Hematopoietic multipotent progenitor cell treated with erythropoietin and hydrocortisone succinate and interleukin-3 and kit ligand, for 4 days (in vitro differentiated cells): ENCODE data around the gene PLXNB3.
A peak's percentile ranks its signal among the peaks of the same experiment; 100 is the strongest.

Source experiments
- DNase-seq: peaks from one replicate; pipeline ENCODE4 v3.0.0-alpha.2; 2015

Gene PLXNB3

DNA sequence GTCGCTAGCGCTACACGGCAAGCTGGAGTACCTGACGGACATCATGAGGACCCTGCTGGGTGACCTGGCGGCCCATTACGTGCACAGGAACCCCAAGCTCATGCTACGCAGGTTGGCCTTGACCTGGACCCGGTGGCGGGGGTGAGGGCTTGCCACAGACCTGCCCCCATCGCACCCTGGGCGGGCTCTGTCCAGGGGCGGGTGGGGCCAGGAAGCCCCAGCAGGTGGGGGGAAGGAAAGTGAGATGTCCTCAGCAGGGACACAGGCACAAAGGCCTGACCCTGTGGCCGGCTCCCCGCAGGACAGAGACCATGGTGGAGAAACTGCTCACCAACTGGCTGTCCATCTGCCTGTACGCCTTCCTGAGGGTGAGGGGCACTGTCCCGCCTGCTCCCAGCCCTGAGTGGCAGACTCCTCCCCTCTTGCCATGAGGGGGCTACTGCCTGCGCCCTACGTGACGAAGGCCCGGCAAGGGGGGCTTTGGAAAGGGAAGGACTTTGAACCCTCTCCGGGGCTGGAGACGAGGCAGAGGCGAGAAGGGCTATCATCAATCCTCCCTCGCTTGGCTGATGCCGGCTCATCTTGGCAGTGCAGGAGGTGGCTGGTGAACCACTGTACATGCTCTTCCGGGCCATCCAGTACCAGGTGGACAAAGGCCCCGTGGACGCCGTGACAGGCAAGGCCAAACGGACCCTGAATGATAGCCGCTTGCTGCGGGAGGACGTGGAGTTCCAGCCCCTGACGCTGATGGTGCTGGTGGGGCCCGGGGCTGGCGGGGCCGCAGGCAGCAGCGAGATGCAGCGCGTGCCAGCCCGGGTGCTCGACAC is 11.5 kb downstream of the PLXNB3 start:
- DNase-seq, result no peak

DNA sequence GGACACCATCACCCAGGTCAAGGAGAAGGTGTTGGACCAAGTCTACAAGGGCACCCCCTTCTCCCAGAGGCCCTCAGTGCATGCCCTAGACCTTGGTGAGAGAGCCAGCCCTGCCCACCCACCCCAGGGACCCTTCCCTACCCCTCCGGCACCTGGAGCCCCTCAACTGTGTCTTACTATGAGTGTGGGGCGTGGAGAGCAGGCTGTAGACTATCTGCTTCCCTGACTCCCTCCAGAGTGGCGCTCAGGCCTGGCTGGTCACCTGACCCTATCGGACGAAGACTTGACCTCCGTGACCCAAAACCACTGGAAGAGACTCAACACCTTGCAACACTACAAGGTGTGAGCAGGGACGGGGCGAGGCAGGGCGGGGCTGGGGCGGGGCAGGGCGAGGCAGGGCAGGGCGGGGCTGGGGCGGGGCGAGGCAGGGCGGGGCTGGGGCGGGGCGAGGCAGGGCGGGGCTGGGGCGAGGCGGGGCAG is 12.1 kb downstream of the PLXNB3 start:
- DNase-seq, result no peak

DNA sequence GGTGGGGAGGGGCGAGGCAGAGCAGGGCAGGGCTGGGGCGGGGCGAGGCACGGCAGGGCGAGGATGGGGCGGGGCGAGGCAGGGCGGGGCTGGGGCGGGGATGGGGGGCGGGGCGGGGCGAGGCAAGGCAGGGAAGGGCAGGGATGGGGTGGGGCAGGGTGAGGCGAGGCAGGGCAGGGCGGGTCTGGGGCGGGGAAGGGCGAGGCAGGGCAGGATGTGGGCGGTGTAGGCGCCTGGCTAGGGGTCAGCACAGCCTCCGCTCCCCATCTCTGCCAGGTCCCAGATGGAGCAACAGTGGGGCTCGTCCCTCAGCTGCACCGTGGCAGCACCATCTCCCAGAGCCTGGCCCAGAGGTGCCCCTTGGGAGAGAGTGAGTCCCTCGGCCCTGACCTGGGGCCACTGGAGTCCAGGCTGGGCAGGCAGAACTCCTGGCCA is 12.6 kb downstream of the PLXNB3 start:
- DNase-seq, result peak; percentile 49

DNA sequence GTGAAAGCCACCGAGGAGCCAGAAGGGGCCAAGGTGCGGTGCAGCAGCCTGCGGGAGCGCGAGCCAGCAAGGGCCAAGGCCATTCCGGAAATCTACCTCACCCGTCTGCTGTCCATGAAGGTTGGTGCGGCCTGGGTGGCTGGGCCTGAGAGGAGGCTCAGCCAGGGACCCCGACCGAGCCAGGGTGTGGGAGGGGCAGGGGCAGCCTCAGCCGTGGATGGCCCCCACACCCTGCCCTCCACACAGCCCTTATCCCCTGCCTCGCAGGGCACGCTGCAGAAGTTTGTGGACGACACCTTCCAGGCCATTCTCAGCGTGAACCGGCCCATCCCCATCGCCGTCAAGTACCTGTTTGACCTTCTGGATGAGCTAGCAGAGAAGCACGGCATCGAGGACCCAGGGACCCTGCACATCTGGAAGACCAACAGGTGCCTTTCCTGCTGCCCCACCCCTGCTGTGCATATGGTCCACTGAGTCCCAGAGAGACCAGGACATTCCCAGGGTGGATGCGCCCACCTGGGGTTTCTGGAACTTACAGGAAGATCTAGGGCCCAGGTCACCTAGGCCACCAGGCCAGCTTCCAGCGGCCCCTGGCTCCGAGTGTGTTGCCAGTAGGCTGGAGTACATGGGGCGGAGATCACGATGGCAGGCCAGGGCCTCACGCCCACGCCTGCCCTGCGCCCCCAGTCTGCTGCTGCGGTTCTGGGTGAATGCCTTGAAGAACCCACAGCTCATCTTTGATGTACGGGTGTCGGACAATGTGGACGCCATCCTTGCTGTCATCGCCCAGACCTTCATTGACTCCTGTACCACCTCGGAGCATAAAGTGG is 13.4 kb downstream of the PLXNB3 start:
- no peak for DNase-seq

DNA sequence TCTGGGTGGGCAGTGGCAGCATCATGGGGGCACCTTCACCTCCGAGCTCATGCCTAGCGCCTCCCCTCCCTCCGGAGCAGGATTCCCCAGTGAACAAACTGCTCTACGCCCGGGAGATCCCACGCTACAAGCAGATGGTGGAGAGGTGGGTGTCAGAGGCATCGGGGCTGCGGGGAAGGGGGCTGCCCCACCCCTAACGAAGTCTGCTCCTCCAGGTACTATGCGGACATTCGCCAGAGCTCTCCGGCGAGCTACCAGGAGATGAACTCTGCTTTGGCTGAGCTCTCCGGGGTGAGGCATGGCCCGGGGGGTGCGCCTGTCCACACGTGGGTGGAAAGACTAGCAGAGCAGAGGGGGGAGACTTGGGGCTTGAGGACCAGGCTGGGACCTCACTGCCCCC is 14.1 kb downstream of the PLXNB3 start:
- no peak for DNase-seq

DNA sequence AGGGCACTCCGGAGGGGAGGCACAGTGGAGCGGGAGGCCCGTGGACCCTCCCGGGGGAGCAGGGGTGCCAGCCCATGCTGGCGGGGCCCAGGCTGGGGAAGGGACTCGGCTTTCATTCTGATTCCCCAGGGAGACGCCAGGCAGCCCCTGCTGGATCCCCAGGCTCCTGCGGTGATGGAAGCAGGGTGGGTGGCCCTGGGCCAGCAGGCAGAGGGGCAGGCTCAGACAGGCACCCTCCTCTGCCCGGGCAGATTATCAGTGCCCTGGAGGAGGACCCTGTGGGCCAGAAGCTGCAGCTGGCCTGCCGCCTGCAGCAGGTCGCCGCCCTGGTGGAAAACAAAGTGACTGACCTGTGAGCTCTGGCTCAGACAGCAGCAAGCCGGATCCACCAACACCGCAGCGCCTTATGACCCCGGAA is 14.6 kb downstream of the PLXNB3 start:
- peak; percentile 52 for DNase-seq

DNA sequence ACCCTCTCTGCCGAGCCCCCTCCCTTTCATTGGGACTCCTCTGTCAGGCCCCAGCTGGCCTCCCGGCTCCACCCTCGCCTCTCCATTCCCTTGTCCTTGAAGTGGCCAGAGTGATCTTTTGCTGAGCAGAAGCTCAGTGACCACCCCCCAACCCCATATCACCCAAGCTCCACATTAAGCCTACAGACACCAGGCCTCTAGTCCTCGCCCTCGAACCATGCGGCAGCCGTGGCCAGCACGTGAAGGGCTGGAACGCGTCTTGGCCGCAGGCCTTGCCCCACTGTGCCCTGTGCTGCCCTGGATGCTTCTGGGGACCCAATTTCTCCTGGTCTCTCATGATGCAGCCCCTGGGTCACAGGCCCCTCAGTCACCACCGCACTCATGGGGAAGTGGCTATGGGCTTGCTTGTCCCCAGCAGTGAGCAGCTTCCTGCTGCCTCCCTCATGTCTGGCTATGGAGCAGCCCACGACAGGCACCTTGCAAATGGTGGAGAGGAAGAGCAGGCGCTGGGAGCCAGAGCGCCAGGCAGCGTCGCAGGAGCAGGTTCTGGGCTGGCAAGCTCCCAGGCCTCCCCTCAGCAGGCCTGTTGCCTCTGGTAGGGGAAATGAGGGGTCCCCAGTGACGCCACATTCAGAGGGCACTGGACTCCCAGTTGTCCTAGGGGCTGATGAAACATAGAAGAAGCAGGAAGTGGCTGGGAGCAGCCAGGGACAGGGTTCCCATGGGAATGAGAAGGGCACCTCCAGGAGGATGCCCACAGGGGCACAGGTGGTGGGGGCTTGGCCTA is 16.0 kb downstream of the PLXNB3 start:
- DNase-seq, result peak; percentile 34

DNA sequence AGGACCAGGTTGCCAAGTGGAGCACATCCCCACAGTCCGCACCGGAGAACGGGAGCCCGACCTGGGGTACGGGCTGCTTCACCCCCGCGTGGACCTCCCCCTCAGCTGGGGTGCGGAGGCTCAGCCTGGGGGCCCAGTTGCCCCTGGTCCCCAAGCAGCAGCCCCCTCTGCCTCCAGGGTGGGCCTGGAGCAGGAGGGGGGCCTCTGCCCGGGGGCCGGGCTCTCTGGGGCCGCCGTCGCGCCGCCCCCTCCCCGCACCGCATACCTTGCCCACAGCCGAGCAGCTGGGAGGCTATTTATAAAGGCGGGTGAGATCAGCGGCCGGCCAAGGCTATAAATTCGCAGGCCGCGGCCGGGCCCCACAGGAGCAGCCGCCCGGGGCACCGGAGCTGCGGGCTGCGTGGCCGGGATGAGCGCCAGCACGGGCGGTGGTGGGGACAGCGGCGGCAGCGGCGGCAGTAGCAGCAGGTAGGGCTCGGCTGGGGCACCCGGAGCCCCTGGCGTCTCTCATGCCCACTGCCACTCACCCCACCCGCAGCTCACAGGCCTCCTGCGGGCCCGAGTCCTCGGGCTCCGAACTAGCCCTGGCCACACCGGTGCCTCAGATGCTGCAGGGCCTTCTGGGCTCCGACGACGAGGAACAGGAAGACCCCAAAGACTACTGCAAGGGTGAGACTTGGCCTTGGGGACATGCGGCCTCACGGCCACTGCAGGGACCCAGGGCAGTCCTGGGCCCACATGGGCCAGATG is 16.8 kb downstream of the PLXNB3 start, which contains the start of gene SRPK3:
Gene SRPK3, plus strand, starts transcription at position 364 of the 750 bp plus-strand sequence. Its CDS starts 46 bp downstream, at position 410.
- DNase-seq, result no peak

DNA sequence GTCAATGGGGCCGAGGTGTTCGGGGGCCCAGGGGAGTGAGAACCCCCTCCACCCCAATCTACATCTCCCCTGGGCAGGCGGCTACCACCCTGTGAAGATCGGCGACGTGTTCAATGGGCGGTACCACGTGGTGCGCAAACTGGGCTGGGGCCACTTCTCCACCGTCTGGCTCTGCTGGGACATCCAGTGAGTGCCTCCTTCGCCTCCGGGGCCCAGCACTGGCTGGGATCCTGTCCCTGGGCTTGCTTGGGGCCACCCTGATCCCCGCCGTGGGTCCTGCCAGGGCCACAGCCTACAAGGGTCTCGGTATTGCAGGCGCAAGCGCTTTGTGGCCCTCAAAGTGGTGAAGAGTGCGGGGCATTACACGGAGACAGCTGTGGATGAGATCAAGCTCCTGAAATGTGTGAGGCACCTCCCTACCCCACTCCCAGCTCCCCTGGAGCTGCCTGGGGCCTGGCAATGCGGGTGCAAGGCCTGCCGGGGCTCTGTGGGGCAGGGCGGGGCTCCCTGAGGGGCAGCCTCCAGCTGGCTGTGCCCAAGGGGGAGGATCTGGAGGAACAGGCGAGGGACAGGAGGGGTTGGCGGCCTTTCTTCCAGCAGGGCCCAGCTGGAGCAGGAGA is 17.5 kb downstream of the PLXNB3 start:
- no peak for DNase-seq

DNA sequence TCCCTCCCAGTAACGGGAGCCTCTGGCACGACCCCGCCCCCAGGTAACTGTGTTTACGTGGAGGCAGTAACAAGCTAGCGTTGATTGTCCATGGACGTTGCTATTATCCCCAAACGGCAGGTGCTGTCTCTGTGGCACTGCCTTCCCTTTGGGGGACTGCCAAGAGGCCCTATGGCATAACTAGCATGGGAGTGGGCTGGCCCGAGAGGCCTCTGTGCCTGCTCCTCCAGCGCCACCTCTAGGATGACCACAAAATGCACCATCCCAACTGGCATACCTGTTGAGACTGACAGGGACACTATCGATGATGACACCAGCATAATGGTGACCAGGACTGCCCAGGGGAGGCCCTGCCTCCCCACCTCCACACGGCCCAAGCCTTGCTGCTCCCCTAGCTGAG is 18.3 kb downstream of the PLXNB3 start:
- DNase-seq, result peak; percentile 30

DNA sequence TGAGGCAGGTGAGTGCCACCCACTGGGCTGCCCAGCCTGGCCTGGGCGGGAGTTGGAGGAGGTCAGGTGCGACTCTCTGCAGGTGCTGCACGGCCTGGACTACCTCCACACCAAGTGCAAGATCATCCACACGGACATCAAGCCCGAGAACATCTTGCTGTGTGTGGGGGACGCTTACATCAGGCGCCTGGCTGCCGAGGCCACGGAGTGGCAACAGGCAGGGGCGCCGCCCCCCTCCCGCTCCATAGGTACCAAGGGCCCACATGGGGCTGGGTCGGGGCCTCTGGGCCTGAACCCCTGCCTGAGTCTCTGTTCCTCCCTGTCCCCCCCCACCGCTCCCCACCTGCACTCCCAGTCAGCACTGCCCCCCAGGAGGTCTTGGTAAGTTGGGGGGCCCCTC is 18.8 kb downstream of the PLXNB3 start:
- DNase-seq, result no peak

DNA sequence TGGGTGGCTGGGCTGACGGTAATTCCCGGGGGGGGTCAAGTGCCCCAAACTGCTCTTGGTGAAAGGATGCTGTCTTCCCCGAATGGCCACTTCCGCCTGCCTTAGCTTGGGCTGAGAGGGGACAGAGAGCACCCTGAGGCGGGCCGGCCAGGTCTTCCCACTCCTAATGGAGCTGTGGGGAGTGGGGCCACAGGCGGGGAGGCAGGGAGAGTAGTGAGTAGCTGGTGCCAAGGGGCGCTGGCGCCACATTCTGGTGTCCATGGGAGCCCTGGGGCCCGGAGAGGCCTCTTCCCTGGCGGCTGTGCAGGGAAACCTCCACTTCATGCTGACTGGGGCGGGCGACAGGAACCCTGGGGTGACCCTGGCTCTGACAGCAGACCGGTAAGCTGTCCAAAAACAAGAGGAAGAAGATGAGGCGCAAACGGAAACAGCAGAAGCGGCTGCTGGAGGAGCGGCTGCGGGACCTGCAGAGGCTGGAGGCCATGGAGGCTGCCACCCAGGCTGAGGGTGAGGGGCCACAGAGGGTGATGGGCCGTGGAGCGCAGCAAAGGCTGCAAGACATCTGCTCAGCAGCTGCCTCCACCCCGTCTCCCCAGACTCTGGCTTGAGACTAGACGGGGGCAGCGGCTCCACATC is 19.4 kb downstream of the PLXNB3 start:
- no peak for DNase-seq

DNA sequence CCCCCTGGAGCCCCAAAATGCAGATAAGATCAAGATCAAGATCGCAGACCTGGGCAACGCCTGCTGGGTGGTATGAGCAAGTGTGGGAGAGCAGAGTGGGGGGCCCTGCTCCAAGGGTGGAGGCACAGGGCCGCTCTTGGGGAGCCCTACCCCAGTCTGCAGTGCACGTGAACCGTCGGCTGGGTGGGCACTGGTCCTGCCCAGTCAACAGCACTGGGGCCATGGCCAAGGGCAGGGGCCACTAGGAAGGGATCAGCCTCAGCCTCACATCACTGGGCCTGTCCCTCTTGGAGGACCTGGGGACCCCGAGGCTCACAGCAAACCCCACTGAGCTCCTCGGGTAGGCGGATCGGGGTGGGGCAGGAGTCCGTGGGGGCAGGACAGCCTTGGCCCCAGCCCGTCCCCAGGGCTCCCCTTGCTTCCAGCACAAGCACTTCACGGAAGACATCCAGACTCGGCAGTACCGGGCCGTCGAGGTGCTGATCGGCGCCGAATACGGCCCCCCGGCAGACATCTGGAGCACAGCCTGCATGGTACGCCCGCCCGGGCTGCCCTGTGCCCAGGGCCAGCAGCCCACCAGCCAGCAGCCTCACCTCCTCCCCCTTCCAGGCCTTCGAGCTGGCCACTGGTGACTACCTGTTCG is 20.4 kb downstream of the PLXNB3 start:
- no peak for DNase-seq

DNA sequence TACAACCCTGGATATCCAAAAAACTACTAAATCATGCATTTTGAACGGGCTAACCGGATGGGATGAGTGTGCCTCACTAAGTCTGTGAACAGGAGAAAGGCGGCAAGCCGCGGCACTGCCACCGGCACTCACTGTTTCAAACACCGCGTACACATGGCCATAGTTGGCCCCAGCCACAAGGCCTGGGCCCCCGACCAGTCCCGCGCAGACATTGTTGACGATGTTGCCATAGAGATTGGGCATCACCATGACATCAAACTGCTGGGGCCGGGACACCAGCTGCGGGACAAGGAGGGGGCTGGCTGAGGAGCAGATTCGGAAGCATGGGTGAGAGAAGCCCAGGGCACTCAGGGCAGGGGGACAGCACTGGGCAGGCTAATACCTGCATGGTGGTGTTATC is 22.6 kb downstream of the PLXNB3 start:
- DNase-seq, result no peak

DNA sequence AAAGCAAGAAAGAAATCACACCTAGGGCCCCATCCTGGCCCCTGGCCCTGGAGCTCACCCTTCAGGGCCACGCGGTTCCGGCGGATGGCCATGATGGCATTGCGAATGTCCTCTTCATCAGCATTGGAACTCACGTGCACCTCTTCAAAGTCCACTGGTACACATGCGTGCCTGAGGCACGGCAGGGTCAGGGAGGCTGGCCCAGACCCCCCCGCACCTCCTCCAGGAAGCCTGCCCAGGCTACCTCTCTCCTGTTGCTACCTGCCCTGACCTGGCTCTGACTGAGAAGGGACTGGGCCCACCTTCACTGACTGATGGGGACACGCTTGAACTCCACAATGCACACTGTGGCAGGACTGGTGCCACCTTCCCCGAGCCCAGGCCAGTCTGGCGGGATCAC is 25.6 kb downstream of the PLXNB3 start:
- DNase-seq, result no peak

DNA sequence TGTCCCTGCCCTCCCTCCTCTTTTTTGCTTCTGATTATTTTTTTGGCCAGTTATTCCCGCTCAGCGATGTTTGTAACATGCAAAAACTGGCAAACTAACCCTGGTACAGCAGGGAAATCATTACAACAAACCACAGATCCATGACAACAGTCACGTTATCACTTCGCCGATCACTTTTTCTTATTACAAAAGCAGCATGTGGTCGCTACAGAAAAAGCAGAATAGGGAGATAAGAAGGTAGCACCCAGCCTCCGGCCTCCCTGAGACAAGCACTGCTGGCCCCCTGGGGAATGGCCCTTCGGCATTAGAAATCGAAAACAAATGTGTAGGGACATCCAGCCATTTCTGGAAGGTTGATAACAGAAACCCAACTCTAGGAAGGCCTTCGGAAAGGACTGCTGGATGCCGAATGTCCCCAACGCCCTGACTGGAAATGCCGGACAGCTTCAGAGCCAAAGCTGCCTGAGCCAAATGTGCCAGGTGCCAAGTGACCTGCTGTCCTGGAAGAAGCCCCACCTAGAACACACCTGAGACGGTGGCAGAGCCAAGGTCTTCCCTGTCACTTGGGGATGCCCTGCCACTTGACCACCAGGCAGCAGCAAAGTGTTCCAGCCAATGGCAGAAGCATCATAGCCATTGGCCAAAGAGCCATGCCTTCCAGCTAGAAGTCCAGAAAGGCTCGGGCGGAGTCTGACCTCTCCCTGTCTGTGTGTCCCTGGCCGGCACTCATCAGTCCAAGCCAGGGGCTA is 27.2 kb downstream of the PLXNB3 start:
- peak; percentile 70 for DNase-seq

DNA sequence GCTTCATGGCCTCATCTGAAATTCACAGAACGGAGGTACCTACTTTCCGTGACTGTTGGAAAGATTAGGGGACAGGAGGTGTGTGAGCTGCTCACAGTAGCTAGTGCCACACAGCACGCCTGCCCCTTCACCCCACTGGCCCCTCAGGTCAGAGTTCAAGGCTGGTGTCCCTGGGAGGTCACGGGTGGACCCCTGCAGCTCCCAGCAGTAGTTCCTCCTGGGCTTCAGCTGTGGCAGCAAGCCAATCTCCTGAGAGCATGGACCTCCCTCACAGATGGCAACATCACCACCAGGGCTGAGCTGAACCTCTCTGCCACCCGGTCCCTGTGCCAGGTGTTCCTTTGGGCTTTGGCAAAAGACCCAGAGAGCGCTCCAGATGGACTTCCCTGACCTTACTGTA is 28.3 kb downstream of the PLXNB3 start:
- no peak for DNase-seq

DNA sequence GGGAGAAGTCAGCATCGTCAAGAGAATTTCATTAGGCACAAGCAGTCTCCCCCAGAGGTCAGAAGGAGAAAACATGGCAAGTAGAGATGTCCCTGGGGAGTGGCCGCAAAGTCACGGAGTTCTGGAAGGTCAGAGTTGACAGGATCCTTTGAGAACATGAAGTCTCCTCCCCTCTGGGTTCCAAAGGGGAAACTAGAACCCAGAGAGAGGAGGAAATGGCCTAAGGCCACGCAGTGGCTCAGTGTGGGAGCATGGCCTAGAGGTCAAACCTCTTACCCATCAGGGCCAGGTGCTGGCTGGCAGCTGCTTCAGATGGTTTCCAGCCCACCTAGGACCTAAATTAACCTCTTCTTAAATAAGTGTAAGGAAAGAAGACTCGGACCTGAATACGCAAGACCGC is 29.2 kb downstream of the PLXNB3 start:
- DNase-seq, result no peak

DNA sequence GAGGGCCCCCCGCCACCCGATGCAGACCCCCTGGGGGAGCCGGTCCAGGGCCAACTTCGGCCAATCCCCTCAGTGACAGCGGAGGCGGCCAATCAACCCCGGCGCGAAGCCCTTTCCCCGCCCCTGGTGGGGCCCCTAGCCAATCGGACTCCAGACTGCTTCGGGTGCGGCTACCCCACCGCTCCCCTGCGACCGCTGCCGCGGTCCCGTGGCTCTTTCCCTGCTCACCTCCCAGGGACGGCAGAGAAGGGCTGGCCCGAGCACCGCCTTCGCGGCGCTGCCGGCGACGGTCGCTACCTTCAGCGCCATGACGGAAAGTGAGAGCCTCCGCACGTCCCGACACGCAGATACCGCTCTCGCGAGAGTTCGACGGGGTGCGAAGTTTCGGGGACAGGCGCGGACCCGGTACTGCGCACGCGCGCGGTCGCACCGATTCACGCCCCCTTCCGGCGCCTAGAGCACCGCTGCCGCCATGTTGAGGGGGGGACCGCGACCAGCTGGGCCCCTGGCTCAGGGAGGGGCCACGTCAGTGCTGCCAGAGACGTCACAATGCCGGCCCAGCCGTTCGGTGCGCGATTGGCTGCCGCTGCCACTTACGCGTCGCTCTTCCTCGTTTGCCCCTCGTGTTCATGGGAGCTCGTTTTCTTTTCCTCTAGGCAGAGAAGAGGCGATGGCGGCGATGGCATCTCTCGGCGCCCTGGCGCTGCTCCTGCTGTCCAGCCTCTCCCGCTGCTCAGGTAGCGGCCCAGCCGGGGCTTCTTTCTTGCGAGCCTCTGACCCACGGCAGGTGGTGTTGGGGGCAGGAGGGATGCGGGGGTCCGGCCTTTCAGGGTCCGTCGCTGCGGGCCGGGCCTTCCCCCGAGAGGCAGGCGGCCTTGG is 30.2 kb downstream of the PLXNB3 start, which contains the start of the genes IDH3G and SSR4:
Gene IDH3G, minus strand, starts transcription at position 358 of the 879 bp plus-strand sequence. Its CDS starts 49 bp downstream, at position 309.
Gene SSR4, plus strand, starts transcription at position 651 of the 879 bp plus-strand sequence. Its CDS starts 20 bp downstream, at position 671.
- peak; percentile 96 for DNase-seq
